NCI-H1417 (cell line): ENCODE data around the gene PNKP.

Source experiments
- DNase-seq, 3 experiments: peaks; one replicate each; lab custom pipeline; 2025; lab: John Stamatoyannopoulos, UW

Gene PNKP

GRCh38 chr19:49890349-49891311, 23.3 kb upstream of the PNKP start:
- DNase-seq, result peak in 1 of 3 experiments; percentile 84

GRCh38 chr19:49889687-49890348, 22.4 kb upstream of the PNKP start:
- peak in 1 of 3 experiments; percentile 83 for DNase-seq

DNA sequence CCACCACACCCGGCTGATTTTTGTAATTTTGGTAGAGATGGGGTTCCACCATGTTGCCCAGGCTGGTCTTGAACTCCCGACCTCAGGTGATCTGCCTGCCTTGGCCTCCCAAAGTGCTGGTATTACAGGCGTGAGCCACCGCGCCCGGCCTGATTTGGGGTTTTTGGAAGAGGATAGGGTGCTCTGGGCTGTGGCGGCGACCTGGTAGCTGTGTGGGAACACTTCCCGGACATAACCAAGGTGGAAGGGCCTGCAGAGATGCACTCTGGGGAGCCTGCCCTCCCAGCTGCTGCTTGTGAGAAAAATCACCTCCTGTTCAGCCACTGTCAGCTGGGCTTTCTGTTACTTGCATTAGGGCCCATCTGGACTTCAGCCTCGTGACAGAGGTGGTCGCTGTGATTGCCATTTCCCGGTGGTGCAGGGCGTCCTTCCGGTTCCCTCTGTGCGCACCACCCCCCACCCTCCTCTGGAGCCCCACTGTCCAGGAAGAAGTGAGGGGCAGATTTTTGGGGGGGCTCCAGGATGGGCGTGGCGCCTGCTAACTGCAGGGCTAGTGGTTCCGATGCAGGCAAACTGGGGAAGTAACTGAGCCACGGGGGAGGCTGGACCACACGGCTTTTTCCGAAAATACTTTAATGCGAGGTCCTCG, 21.8 kb upstream of the PNKP start:
- no peak for DNase-seq

GRCh38 chr19:49888510-49888824, 21.1 kb upstream of the PNKP start:
- DNase-seq, result peak; percentile 43 to 73 (median 59)

- peak; percentile 53 to 76 (median 66) for DNase-seq
These were observed 20.5 kb upstream of the PNKP start for GRCh38 chr19:49887665-49888509.

GRCh38 chr19:49887037-49887664, 19.8 kb upstream of the PNKP start:
- peak in 1 of 3 experiments; percentile 42 for DNase-seq

GRCh38 chr19:49884760-49885159, 17.4 kb upstream of the PNKP start:
- no peak for DNase-seq

GRCh38 chr19:49884109-49884508, 16.7 kb upstream of the PNKP start:
- no peak for DNase-seq

GRCh38 chr19:49883094-49883493, 15.7 kb upstream of the PNKP start:
- no peak for DNase-seq

DNA sequence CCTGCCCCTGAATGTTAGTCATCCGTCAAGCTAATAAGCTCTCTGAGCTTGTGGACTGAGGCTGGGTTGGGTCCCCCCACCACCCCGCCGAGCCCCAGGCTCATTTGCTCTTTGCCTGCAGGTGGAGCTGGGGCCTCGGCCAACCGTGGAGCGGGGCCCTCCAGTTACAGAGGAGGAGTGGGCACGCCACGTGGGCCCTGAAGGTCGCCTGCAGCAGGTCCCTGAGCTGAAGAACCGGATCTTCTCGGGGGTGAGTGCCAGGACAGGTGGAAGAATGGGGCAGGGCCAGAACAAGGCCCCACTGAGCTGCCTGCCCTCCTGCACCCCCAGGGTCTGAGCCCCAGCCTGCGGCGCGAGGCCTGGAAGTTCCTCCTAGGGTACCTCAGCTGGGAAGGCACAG, 15.3 kb upstream of the PNKP start:
- no peak for DNase-seq

GRCh38 chr19:49881672-49882394, 14.5 kb upstream of the PNKP start:
- no peak for DNase-seq

- DNase-seq, result no peak
These were observed 13.8 kb upstream of the PNKP start for GRCh38 chr19:49881186-49881585.

DNA sequence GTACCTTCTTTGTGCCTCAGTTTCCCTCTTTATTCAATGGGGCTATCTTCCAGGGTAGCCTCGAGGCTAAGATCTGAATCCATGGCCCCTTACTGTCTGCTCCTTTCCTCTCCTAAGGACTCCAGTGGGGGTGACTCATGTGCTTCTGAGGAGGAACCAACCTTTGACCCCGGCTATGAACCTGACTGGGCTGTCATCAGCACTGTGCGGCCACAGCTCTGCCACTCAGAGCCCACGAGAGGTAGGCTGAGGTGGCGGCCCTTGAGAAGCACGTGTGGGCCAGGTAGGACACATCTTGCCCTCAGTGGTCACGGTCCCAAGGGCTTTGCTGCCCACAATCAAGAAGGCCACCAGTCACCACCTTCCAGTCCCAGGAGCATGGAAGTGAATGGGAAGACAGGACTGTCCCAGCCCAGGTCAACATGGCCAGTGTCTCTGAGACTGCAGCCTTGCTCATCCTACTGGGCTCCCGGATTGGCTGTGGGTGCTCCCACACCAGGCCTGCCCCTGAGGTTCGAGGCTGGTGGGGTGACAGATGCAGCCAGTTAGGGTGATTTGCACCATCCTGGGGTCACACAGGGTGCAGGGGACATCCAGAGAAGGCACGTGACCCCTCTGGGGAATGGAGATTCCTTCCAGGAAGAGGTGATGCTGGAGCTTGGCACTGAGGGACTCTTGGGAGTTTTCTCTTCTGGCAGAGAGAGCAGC, 12.9 kb upstream of the PNKP start:
- no peak for DNase-seq

DNA sequence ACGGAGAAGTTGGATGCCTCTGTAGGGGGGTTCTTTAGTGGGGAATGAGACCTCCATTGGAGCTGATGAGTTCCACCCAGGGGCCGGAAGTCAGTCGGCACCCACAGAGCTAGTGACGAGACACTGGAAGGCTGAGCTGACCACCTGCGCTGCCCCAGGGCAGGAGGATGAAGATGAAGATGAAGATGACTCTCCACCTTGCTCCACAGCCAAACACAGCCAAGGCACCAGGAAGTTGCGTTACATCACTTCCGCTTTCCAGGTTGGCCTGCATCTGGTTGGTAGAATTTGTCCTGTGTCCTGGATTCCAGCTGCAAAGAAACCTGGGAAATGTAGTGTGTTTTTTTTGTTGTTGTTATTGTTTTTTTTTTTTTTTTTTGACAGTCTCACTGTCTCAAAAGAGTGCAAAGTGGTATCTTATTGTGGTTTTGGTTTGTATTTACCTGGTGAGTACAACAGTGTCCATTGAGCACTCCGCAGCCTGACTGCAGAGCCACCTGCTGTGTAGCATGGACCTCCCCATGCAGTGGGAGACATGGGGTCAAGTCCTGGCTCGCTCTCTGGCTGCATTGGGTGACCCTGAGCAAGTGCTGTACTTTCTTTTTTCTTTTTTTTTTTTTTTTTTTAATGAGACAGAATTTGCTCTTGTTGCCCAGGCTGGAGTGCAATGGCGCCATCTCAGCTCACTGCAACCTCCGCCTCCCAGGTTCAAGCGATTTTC, 12.0 kb upstream of the PNKP start:
- DNase-seq, result no peak

DNA sequence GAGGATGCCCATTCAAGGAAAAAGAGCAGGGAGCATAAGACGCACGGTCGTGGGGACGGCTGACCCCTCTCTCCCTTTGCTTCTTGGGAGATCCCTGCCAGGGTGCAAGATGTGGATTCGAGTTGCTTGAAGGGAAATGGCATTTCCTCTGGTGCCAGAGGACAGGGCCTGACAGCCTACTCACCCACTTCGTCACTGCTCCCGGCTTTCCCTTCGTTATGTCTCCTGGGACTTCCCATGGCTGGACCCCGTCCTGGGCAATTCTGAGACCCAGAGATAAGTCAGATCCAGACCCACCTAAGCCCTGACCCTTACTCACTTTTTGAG, 11.3 kb upstream of the PNKP start:
- DNase-seq, result no peak

DNA sequence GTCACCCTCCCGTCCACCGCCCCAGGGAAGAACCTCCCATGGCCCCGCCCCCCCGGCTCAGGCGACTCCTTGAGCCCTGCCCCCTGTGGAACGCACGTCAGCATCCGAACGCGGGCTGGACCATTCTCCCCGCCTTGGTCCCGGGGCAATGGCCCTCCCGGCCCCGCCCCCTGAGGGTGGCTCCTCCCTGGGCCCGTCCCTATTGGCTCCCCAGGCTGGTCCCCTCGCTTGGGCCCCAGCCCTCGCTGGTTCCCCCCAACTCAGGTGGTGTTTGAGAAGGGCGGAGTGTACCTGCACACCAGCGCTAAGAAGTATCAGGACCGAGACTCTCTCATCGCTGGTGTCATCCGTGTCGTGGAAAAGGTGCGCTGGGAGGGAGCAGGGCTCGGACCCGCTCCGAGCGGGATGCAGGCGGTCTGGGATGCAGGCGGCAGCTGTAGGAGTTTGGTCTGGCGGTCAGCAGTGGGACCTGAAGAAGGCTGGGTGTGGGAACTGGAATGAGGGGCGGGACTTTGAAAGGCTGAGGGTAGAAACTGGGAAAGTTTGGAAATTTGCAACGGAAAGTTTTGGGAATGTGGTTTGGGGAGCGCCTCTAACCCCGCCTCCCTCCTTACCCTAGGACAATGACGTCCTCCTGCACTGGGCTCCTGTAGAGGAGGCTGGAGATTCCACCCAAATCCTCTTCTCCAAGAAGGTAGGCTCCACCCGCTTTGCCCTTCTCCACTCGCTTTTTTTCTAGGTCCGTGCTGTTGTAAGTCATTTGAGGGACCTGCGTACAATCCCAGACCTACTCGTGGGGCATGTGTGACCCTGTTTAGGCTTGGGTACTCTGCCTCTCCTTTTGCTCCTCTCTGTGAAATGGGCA, 10.7 kb upstream of the PNKP start:
- peak; percentile 96 to 97 (median 97) for DNase-seq

DNA sequence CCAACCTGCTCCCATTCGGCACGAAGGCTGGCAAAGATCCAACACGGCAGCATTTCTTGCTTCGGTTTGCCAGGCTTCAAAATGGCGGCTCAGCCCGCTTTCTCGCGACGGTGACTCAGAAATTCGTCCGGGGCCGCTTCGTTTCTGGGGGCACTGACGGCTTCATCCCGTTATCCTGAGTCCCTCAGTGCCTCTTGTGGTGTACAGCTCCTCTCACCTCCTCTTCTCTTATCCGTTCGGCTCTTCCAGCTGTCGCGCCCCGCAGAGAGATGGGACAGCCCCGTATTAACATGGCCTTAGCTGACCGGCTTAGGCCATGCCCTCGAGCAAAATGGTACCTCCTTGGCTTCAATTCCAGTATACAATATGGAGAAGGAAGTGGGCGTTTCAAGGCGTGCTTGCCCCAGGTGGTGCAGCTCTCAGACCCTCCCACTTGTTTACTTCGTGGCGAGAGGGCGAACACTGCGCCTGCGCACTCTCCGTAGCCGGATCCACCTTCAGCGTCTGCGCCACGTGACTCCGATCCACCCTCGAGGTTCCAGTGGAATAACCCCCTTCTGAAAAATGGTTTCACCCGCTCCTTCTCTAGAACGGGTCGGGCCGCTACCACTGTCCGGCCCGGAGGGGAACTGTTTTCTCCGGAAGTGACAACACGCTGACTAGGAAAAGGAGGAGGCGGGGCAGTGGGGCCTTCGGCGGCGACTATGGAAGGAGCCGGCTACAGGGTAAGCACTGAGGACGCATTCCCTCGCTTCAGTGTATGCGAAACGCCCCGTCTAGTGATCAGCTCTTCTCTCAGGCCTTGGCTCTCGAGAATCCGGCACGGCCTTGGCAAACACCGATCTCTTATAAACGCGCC, 9.9 kb upstream of the PNKP start, which contains the start of the genes AKT1S1 and TBC1D17:
TSS of gene AKT1S1 (minus strand) at position 336 of the 859 bp plus-strand sequence. CDS start 4,060 bp downstream, outside the sequence.
TSS of gene TBC1D17 (plus strand) at position 683 of the 859 bp plus-strand sequence. CDS start at position 705, 22 bp downstream.
- DNase-seq, result peak; percentile 99 to 100 (median 100)
